ENCODE measurements around the gene SELENOM.

DNA sequence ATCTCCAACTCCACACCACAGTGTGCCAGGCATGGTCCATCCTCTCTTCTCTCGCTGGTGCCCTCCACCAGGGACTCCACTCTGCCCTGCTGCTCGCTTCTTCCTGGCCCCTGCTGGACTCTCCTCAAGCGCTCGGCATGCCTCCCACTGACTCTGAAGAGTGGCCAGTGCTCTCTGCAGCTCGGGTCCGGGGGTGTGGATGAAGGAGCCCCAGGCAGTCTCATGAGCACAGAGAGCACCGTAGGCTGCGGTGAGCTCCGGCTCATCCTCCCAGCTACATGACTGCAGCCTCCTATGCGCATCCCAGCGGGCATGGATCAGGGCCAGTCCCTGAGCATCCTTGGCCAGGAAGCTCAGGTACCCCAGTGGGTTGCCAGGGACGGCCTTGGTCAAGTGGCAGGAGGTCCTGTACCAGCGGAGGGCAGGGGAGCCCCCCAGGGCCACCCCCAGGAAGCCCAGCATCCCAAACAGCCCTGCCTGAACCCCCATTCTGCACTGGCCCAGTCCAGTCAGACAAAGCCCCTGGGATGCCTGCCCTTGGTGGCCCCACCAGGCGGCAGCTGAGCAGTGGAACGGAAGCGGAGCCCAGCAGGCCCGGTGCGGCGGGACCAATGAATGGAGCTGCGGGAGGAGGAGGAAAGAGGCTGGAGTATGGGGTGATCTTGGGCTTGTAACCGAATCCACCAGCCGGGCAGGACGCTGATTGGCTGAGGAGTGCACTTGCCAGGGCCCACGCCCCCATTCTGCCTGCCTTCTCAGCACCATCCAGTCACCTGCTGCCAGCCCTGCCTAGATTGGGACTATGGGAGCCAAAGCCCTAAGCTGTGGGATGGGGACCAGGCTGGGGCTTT is 32.7 kb upstream of the SELENOM start, which contains the start of gene PLA2G3:
- TF ChIP-seq, protein P1, sequence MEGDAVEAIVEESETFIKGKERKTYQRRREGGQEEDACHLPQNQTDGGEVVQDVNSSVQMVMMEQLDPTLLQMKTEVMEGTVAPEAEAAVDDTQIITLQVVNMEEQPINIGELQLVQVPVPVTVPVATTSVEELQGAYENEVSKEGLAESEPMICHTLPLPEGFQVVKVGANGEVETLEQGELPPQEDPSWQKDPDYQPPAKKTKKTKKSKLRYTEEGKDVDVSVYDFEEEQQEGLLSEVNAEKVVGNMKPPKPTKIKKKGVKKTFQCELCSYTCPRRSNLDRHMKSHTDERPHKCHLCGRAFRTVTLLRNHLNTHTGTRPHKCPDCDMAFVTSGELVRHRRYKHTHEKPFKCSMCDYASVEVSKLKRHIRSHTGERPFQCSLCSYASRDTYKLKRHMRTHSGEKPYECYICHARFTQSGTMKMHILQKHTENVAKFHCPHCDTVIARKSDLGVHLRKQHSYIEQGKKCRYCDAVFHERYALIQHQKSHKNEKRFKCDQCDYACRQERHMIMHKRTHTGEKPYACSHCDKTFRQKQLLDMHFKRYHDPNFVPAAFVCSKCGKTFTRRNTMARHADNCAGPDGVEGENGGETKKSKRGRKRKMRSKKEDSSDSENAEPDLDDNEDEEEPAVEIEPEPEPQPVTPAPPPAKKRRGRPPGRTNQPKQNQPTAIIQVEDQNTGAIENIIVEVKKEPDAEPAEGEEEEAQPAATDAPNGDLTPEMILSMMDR (IDR thresholded peaks at IDR 0.05; ENCODE audit: insufficient read depth, low read length, poor library complexity, severe bottlenecking) = no peak
- no peak for TF ChIP-seq EZH2phosphoT487 (conservative IDR thresholded peaks at IDR 0.05; ENCODE audit: low read length)
